Panc1 (cell line): ENCODE results near the gene RPS6KA4. TPM values are rescaled to one million over a fixed set of nuclear protein-coding genes. Genes with fewer than 3 reads are reported as not detected.

Source experiments
- ATAC-seq: fragments of 200-7000 bp; cut with Tn5 transposase; 2 replicates; pipeline ENCODE4 v1.9.1; 2020; ENCODE audit warnings: mild to moderate bottlenecking, moderate library complexity
- BruUV-seq: library from RNA; stranded (reverse); fragments of 400-500 nt; replicated peaks from 2 replicates; lab custom pipeline; 2021; lab: Mats Ljungman, UMichigan
- CTCF ChIA-PET: fragments of 300-600 bp; sonication (Branson Sonifier 250); formaldehyde crosslinking; loops from one replicate; lab custom pipeline; 2022; ENCODE audit warnings: antibody characterized with exemption; lab: Charles Lee
- POLR2A ChIA-PET: fragments of 300-600 bp; sonication (Branson Sonifier 250); formaldehyde crosslinking; loops from one replicate; lab custom pipeline; 2022; ENCODE audit warnings: antibody characterized with exemption; lab: Charles Lee
- DNase-seq: peaks from one replicate; pipeline ENCODE4 v3.0.0-alpha.2; 2010; ENCODE audit warnings: low read depth, low spot score
- H3K27ac ChIP-seq: 2 replicates; pipeline ENCODE4 v1.5.1; 2011; ENCODE audit warnings: mild to moderate bottlenecking, low read length, inconsistent platforms
- H3K27me3 ChIP-seq: fragments of 200-500 bp; sonication (Bioruptor generic); 2 replicates; pipeline ENCODE4 v1.6.0; 2014; ENCODE audit warnings: low read length, inconsistent platforms; ENCODE audit not compliant: control insufficient read depth, insufficient read depth
- H3K36me3 ChIP-seq: fragments of 200-500 bp; sonication (Bioruptor generic); 2 replicates; pipeline ENCODE4 v1.5.1; 2014; ENCODE audit warnings: inconsistent platforms, mild to moderate bottlenecking, low read length, moderate library complexity; ENCODE audit not compliant: control insufficient read depth, insufficient read depth
- H3K4me1 ChIP-seq: 2 replicates; pipeline ENCODE4 v1.5.1; 2011; ENCODE audit warnings: inconsistent platforms, mild to moderate bottlenecking, low read length, moderate library complexity; ENCODE audit not compliant: control insufficient read depth, insufficient read depth
- H3K4me3 ChIP-seq, 2 experiments: 2 replicates each; pipeline ENCODE4 v1.5.1; 2011 to 2012; ENCODE audit warnings: low read depth in 2 of 2, low read length in 2 of 2, mild to moderate bottlenecking in 2 of 2, inconsistent platforms in 1 of 2, moderate library complexity in 1 of 2
- H3K9me3 ChIP-seq: fragments of 200-500 bp; sonication (Bioruptor generic); 2 replicates; pipeline ENCODE4 v1.5.1; 2014; ENCODE audit warnings: low read depth, mild to moderate bottlenecking, inconsistent platforms, low read length, moderate library complexity; ENCODE audit not compliant: control insufficient read depth, insufficient read depth
- POLR2AphosphoS5 ChIP-seq: IDR thresholded peaks from 2 replicates; pipeline ENCODE4 v1.6.1; 2012; ENCODE audit warnings: mild to moderate bottlenecking, low read depth, low read length, moderate library complexity
- SIN3A ChIP-seq: IDR thresholded peaks from 2 replicates; pipeline ENCODE4 v1.6.1; 2012; ENCODE audit warnings: low read depth, mild to moderate bottlenecking, low read length, moderate library complexity, borderline replicate concordance; ENCODE audit not compliant: insufficient read depth
- TCF7L2 ChIP-seq: IDR thresholded peaks from 2 replicates; pipeline ENCODE4 v1.6.1; 2011; ENCODE audit warnings: mild to moderate bottlenecking, low read depth, low read length, inconsistent platforms
- in situ Hi-C: cut with HindIII; loops from 2 replicates; pipeline ENCODE4 v1.10.0; 2016; ENCODE audit warnings: low sequenced_read_pairs, low pct_unique_long_range_greater_than_20kb
- intact Hi-C: fragments of 100-400 bp; cut with micrococcal nuclease; formaldehyde crosslinking; loops from one replicate; pipeline ENCODE4 v1.10.0; 2022; ENCODE audit not compliant: unreplicated experiment
- total RNA-seq: library from RNA; stranded (reverse); gene quantifications from one replicate; pipeline ENCODE4 v1.2.1, GENCODE V29; 2021; ENCODE audit not compliant: unreplicated experiment
- TF ChIP-seq, protein P1 (sequence below), 2 experiments: IDR thresholded peaks; 2 replicates each; pipeline ENCODE4 v1.6.1; 2011 to 2012; ENCODE audit warnings: low read depth in 2 of 2, control low read depth in 1 of 2, low read length in 1 of 2, mild to moderate bottlenecking in 1 of 2, moderate library complexity in 1 of 2; ENCODE audit not compliant: insufficient read depth in 1 of 2
- TF ChIP-seq, protein P2 (sequence below): fragments of 450-650 bp; IDR thresholded peaks from 2 replicates; pipeline ENCODE4 v1.5.1; 2017; ENCODE audit warnings: mild to moderate bottlenecking

Gene RPS6KA4
- total RNA-seq, 1 experiment from 2014 or later, result 74.0 TPM

DNA sequence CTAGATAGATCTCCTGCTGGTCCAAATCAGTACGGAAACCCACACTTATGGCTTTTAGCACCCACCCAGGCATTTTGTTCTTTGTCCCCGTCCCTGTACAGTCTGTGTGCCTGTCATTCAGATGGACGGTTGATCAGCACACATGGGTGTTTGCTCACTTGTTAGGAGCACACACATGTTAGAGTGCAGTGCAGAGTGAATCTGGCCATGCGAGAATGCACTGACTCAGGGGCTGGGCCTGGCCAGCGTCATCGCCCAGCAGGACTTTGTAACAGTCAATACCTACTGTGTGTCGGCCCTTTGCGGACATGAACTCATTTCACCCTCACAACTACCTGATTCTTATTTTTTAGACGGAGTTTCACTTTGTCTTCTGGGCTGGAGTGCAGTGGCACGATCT lies 3.4 kb downstream of the RPS6KA4 start:
- H3K4me3 ChIP-seq, result no peak overlapping the region
- CTCF ChIA-PET, result no interaction called here
- TSS peak; percentile 35 for BruUV-seq
- POLR2A ChIA-PET, result no interaction called here
- no peak overlapping the region for H3K27ac ChIP-seq
- H3K27me3 ChIP-seq, result no peaks in the 10 kb centered on the region
- DNase-seq, result no peak
- in situ Hi-C loops (no loop called here), intact Hi-C loops (no loop called here)
- peaks cover 20% of the 10 kb centered on the region for H3K4me1 ChIP-seq
- no peaks in the 10 kb centered on the region for H3K9me3 ChIP-seq
- TF ChIP-seq, protein P1, sequence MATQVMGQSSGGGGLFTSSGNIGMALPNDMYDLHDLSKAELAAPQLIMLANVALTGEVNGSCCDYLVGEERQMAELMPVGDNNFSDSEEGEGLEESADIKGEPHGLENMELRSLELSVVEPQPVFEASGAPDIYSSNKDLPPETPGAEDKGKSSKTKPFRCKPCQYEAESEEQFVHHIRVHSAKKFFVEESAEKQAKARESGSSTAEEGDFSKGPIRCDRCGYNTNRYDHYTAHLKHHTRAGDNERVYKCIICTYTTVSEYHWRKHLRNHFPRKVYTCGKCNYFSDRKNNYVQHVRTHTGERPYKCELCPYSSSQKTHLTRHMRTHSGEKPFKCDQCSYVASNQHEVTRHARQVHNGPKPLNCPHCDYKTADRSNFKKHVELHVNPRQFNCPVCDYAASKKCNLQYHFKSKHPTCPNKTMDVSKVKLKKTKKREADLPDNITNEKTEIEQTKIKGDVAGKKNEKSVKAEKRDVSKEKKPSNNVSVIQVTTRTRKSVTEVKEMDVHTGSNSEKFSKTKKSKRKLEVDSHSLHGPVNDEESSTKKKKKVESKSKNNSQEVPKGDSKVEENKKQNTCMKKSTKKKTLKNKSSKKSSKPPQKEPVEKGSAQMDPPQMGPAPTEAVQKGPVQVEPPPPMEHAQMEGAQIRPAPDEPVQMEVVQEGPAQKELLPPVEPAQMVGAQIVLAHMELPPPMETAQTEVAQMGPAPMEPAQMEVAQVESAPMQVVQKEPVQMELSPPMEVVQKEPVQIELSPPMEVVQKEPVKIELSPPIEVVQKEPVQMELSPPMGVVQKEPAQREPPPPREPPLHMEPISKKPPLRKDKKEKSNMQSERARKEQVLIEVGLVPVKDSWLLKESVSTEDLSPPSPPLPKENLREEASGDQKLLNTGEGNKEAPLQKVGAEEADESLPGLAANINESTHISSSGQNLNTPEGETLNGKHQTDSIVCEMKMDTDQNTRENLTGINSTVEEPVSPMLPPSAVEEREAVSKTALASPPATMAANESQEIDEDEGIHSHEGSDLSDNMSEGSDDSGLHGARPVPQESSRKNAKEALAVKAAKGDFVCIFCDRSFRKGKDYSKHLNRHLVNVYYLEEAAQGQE (IDR thresholded peaks at IDR 0.05; ENCODE audit: insufficient read depth in 1 of 2, low read depth in 2 of 2, low read length in 1 of 2), result no peak
- no peak for TF ChIP-seq POLR2AphosphoS5
- TF ChIP-seq, protein P2, sequence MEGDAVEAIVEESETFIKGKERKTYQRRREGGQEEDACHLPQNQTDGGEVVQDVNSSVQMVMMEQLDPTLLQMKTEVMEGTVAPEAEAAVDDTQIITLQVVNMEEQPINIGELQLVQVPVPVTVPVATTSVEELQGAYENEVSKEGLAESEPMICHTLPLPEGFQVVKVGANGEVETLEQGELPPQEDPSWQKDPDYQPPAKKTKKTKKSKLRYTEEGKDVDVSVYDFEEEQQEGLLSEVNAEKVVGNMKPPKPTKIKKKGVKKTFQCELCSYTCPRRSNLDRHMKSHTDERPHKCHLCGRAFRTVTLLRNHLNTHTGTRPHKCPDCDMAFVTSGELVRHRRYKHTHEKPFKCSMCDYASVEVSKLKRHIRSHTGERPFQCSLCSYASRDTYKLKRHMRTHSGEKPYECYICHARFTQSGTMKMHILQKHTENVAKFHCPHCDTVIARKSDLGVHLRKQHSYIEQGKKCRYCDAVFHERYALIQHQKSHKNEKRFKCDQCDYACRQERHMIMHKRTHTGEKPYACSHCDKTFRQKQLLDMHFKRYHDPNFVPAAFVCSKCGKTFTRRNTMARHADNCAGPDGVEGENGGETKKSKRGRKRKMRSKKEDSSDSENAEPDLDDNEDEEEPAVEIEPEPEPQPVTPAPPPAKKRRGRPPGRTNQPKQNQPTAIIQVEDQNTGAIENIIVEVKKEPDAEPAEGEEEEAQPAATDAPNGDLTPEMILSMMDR, result no peak
- no peak for TF ChIP-seq SIN3A
- TF ChIP-seq TCF7L2, result no peak
- peaks cover 6% of the 10 kb centered on the region for H3K36me3 ChIP-seq
- no peak for ATAC-seq

DNA sequence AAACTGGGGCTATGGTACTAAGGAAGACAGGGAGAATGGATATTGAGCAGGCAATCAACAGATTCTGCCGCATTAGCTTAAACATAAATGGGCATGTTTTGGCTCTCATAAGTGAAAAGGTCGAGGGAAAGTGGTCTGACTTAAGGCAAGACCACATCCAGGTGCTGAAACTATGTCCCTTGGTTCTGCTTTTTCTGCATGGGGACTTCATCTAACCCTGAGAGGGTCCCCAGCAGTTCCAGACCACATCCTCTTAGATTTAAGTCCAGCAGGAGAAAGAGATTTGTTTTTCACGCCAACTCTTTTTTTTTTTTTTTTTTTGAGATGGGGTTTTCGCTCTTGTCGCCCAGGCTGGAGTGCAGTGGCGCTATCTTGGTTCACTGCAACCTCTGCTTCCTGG lies 5.5 kb downstream of the RPS6KA4 start:
- CTCF ChIA-PET, result interaction anchor here (0.5 kb wide), 1 partner anchor 88 kb away, joined by 8 read pairs; no protein-coding TSS in a partner anchor
- Histone ChIP-seq H3K4me1 (peaks cover 7% of the 10 kb centered on the region), H3K27ac (no peak overlapping the region), H3K9me3 (no peaks in the 10 kb centered on the region), H3K27me3 (no peaks in the 10 kb centered on the region), H3K36me3 (peaks cover 6% of the 10 kb centered on the region), H3K4me3 (no peak overlapping the region)
- intact Hi-C loops, result no loop called here
- ATAC-seq (no peak), DNase-seq (no peak)
- in situ Hi-C loops, result no loop called here
- TF ChIP-seq, protein P2, result no peak
- TF ChIP-seq SIN3A, result no peak
- TF ChIP-seq POLR2AphosphoS5, result no peak
- TF ChIP-seq TCF7L2, result no peak
- TF ChIP-seq, protein P1 (IDR thresholded peaks at IDR 0.05; ENCODE audit: insufficient read depth in 1 of 2, low read depth in 2 of 2, low read length in 1 of 2), result no peak
- no TSS peak for BruUV-seq
- POLR2A ChIA-PET, result interaction anchor here (0.7 kb wide), 1 partner anchor 11 kb away, joined by 4 read pairs; no protein-coding TSS in a partner anchor
